GM21390 (cell line): Measurements from ENCODE around the gene TMBIM6.
"Not testable (repeated sequence)": the region's sequence is repeated elsewhere in the genome, so short reads cannot be mapped to it uniquely, and the experiment has no call there.

Source experiments
- ATAC-seq: cut with Tn5 transposase; IDR thresholded peaks from one replicate; pipeline ENCODE4 v1.9.1; 2021; ENCODE audit not compliant: unreplicated experiment

The TMBIM6 gene, protein sequence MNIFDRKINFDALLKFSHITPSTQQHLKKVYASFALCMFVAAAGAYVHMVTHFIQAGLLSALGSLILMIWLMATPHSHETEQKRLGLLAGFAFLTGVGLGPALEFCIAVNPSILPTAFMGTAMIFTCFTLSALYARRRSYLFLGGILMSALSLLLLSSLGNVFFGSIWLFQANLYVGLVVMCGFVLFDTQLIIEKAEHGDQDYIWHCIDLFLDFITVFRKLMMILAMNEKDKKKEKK

DNA sequence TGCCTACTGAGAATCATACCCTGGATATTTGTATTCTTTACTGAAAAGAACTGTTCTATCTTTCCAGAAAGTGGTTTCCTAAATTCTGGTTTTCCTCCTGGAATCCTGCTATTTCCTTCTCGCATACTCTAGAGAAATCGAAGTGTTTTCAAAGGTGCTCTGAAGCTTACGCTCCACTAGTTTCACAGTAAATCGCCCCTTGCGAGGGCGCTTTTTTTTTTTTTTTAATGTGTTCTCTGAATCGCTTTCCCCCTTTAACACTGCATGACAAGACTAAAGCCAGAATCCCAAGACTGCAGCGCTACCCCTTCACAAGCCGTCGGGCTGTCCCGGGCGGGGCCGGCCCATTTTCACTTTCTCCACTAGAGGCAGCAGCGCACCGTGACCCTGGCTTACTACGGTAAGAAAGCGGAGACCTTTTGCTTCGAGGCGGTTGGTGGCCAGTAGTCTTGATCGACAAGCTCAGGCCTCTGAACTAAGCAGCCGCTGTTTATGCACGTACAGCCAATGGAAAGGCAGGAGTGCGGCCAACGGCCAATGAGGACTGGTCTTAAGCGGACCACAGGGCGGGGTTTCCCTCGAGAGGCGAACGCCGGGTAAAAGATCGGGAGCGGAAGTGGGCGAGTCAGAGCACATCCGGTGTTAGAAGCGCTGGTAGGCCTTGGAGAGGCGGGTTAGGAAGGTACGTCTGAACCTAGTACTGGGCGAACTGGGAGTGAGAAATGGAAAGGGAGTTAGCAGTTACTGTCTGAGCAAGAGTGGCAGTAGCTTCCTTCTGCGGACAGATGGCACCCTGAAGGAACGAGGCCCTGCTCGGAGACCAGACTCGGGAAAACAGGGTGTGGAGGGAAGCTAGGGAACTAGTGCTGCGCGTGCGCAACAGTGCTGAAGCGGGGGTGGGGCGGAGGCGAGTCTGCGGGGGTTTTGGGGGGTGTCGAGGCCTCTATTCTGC lies at the start of gene TMBIM6:
Gene TMBIM6, plus strand, starts transcription at position 628 of the 952 bp plus-strand sequence. CDS start 10,937 bp downstream, outside the sequence.
- ATAC-seq, result peak; percentile 96

DNA sequence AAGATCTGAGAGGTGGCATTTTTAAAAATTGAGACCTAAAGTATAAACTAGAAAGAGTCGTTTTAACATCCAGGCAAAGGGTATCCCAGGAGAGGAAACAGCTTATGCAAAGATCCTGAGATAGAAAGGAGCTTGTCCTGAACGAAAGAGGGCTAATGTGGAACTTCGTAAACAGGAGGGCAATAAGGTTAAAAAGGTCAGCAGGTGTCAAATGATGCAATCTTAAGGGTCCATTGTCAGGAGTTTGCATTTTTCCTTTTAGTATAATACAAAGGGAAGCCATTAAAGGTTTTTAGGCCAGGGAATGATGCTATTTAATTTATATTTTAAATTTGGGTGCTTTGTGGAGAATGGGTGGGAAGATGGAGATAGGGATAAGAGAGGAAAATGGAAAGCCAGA lies 48.5 kb upstream of the TMBIM6 start:
- ATAC-seq, result no peak

DNA sequence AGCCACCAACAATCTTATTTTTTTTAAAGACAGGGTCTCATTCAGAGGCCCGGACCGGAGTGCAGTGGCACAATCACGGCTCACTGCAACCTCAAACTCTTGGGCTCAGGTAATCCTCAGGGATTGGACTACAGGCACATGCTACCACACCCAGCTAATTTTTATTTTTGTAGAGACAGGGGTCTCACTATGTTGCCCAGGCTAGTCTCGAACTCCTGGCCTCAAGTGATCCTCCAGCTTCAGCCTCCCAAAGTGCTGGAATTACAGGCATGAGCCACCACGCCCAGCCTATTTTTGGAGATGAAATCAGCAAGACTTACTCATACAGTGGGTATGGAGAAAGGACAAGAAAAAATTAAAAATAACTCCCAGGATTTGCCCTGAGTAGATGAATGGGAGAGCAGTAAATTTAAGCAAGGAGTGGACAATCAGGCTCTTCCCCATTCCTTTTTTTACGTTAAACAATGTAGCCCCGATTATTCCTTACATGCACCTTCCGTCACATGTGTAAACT lies 47.4 kb upstream of the TMBIM6 start:
- ATAC-seq, result no peak

DNA sequence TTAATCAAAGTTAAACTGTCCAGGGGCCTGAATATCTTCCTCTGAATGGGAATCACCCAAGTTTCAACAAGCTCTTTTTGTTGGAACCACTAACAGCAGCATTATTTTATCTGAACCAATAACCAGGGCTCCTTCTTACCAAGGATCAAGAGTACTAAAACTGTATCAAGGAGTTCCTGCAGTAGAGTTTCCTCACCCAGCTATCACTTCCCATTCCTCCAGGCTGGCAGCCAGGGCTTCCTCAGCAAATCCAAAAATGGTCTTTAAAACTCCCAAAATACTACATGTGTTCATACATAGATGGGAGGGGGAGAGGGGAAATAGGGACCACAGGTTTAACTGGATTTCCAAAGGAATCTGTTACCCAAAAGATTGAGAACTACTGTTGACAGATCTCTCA lies 44.6 kb upstream of the TMBIM6 start:
- ATAC-seq, result no peak

DNA sequence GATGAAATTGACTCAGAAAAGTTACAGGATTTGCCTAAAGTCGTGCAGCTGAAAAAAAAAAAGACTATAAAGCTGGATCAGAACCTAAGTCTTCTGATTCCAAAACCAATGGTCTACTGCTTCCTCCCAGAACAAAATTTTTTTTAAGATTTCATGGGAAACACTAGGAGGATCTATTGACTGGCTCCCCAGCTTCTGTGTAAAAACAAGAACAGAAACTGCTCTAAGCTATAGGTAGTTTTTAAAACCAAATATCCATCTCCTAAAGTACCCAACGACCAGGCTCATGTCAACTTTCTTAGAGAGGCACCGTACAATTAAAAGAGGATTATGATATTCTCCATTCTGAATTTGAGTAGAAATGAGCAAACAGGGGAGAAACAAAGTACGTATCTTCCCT lies 43.5 kb upstream of the TMBIM6 start:
- no peak for ATAC-seq

DNA sequence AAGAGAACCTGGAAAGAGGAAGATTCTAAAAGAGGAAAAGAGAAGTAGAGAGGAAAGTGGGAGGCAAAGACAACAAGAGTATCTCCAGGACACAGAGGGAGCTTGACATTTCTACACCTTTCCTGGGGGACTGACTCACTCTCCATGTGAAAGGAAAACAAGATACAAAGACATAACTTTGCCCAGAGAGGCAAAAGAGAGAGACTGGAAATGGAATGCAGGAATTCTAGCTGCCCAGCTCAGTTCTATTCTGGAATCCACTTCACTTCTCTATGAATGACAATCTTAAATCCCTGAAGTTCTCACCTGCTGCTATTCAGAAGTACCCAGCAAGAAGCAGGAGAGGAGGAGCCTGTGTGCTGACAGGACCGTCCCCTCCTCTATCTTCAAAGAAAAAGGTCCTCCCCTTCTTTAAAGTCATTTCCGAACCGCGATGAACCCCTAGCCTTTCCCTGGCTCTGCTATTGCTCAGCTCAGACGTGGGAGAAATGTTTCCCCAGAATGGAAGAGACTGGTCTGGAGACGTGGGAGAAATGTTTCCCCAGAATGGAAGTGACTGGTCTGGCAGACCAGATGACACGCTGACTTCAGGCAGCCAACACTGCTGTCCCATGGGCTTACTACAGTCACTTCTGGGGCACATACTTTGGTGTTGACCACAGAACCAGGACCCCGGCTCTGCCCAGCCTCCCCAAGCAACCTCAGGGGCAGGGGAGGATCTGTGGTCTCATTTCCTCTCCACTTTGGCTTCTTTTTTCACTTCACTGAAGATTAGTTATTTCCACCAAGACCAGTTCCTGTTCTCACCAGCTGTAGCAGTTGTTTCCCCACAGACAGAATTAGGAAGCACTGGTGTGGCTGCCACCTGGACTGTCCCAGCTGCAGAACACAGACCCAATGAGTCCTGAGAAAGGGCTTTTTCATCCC lies 42.5 kb upstream of the TMBIM6 start:
- peak; percentile 70 for ATAC-seq

DNA sequence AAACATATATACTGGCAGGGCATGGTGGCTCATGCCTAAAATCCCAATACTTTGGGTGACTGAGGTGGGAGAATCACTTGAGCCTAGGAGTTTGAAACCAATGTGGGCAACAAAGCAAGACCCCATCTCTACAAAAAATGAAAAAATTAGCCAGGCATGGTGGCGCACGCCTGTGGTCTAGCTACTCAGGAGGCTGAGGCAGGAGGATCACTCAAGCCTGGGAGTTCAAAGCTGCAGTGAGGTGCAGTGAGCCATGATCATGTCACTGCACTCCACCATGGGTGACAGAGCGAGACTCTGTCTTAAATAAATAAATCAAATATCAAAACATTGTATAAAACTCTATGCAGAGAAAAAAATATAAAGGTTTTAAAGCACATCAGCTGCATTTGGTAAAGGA lies 39.3 kb upstream of the TMBIM6 start:
- ATAC-seq, result no peak

DNA sequence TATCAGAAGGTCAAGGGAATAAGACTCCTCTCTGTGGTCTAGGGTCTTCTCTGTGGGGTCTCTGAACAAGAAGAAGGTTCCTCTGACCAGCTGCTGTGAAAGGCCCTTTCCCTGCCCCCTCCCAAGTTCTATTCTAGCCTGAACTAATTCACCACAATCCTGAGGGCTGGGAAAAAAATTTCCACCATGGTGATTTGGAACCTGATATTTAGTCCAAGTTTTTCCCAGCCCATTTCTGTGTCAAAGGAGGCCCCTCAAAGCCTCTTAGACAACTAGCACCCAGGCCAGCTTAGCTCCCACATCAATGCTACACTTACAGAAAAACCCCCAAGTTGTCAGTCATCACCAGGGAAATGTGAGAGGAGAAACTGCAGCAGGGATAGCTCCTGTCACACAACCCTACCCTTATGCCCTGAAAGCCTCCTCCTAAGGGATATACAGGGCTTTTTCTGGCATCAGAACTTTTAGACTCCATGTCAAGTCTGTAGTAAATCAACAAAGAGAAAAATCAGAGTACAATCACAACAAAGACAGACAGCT lies 38.6 kb upstream of the TMBIM6 start:
- ATAC-seq, result no peak

DNA sequence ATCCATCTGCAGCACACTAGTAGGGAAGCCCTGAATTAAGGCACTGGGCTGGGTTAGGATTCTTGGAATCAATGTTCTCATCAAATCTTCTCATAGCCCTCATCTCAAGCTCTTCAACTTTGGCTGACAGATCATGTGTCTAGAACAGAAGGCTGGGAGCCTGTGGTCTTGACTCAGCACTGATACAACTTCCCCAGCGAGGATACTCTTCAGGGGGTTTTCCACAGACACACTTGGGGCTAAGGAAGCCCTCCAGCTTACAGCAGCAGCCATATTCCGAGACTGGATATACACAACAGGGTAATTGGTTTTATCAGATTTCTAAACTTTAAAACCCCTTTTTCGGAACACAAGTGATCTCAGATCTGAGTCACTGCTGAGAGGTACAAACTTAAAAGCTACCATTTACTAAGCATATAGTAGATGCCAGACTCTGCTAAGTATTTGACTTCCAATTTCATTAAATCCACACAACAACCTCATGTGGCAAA lies 37.7 kb upstream of the TMBIM6 start:
- ATAC-seq, result no peak

DNA sequence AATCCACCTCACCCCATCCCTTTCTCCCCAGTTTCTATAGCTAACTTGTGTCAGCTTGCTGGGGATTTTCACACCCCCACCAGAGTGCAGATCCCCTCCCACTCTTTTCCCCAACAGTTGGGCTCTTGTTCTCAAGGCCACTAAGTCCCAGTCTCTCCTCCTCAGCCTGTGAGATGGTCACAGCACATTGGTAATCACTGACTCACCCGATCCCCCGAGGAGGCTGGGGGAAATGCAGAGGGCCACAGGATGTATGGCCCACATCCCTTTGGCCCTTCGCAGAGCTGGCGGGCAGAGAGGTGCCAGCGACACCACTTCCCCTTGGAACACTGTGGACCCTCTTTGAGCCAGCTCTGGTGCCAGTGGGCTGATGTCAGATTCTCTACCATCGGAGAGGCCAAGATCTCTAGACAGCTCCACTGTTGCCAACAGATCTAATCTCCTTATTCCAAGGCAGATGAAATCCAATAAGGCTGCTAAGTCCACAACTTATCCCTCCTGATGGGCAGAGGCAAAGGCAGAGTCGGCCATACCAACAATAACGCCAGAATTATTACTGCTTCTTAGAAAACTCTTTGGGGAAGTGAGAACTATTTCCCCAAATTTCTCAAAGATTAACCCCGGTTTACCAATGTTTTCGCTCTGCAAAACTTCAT lies 35.8 kb upstream of the TMBIM6 start:
- ATAC-seq, result no peak

DNA sequence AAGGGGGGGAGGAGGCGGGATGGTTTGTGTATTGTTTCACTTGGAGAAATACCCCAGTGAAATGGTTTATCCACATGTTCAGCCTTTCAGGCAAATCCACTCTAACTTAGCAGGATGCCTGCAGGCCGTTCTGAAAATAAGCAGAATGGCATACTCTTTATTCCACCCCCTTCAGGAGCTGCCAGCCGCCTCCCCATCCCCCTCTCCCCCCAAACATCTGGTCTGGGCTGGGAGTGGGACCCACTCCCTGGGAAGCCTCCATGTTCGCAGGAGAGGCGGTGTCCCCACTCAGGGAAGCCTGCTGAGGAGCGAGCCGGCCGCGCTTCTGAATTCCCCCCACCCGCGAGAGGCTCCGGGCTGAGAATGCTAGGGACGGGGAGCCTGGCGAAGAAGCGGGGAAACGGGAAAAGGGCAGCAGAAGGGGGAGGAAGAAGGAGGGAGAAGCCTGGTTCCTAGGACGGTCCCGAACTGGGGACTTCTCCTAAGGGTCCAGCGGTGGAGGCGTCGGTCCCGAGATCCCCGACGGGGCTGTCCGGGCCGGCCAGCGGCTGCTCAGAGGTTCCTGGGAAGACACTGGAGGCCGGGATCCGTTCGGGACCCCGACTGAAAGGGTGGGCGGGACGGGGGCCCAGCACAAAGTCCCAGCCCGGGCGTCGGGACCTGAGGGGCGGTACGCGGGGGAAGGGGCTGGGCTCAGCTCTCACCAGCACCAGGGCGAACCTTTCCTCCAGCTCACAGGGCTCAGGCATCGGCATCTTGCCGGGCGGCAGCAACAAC lies 34.8 kb upstream of the TMBIM6 start:
- ATAC-seq, result peak; percentile 10

DNA sequence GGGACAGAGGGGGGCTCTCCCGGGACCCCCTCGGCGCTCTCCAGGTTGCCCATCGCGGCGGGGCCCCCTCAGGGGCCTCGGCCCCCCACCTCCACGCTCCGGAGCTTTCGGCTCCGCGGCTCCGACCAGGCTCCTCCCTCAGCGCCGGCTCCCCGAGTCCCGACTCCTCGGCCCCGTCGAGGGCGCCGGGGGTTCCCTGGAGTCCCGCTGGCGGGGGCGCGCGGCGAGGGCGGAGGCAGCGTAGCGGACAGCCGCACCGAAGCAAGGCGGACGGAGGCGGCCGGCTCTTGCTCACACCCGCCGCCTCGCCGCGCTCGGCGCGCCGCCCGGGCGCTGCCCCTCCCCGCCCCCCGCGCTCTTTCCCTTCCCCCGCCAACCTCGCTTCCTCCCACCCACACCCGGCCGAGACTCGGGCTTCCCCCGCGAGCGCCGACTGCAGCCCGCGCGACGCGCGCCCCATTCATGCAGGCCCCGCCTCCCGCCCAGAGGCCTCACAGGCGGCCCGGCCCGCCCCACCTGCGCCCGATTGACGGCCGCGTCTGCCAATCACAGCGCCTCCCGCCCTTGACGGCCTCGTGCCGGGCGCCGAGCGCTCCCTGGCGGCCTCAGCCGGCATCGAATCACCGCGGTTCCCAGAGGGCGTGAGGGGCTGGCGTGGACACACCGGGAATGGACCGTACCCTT lies 34.1 kb upstream of the TMBIM6 start, which contains the start of gene FMNL3:
Gene FMNL3, minus strand, starts transcription at position 278 of the 684 bp plus-strand sequence. Its CDS starts 225 bp downstream, at position 53.
- ATAC-seq, result peak; percentile 82

DNA sequence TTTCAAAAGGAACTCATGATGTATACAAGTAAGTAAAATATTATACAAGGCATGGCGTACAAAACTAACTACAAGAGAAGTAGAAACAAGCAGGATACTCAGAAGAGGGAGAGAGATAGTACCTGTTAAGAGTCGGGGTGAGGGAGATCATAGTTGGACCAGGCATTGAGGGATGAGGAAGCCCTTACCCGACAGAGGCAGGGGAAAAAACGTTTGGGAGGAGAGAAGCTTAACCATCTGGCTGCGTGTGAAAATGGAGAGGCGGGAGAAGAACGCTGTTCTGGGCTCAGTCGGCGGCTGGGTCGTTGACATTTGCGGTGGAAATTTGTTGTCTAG lies 33.6 kb upstream of the TMBIM6 start:
- no peak for ATAC-seq

DNA sequence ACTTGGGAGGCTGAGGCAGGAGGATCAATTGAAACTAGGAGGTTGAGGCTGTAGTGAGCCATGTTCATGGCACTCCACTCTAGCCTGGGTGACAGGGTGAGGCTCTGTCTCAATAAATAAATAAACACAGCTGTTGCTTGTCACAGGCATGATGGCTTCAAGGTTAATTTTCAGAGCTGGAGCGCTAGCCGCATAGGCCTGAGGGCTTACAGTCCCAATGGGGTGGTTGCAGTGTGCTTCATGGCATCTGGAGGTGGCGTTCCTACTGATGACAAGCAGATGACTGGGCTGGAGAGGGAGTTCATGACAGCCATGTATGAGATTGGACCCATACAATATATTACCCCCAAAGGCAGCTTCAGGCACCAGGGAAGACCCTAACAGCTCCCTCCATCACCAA lies 32.5 kb upstream of the TMBIM6 start:
- ATAC-seq, result no peak

DNA sequence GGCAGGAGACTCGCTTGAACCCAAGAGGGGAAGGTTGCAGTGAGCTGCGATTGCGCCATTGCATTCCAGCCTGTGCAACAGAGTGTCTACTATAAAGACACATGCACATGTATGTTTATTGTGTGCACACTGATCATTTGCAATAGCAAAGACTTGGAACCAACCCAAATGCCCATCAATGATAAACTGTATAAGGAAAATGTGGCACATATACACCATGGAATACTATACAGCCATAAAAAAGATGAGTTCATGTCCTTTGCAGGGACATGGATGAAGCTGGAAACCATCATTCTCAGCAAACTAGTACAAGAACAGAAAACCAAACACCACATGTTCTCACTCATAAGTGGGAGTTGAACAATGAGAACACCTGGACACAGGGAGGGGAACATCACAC lies 27.4 kb upstream of the TMBIM6 start:
- ATAC-seq, result not testable (repeated sequence)

DNA sequence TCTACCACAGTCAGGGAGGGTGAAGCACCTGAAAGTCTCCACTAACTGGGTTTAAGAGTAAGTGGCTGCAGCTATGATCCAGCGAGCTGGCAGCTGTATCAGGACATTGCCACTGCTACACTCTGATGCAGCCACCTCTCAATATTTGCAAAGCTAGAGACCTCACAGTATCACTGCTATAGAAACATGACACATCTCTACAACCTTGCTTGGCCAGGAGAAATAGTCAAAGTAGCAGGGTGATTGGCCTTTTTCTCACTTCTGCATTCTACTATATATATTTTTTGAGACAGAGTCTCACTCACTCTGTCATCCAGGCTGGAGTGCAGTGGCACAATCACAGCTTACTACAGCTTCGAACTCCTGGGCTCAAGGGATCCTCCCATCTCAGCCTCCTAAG lies 24.8 kb upstream of the TMBIM6 start:
- peak; percentile 78 for ATAC-seq

DNA sequence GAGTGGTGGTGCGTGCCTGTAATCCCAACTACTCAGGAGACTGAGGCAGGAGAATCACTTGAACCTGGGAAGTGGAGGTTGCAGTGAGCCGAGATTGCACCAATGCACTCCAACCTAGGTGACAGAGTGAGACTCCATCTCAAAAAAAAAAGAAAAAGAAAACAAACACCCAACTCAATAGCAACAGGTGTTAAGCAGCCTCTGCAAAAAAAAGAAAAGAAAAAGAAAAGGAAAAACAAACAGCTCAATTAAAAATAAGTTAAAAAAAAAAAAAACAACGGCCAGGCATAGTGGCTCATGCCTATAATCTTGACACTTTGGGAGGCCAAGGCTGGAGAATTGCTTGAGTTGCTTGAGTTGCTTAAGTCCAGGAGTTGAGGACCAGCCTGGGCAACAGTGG lies 23.6 kb upstream of the TMBIM6 start:
- ATAC-seq, result not testable (repeated sequence)

DNA sequence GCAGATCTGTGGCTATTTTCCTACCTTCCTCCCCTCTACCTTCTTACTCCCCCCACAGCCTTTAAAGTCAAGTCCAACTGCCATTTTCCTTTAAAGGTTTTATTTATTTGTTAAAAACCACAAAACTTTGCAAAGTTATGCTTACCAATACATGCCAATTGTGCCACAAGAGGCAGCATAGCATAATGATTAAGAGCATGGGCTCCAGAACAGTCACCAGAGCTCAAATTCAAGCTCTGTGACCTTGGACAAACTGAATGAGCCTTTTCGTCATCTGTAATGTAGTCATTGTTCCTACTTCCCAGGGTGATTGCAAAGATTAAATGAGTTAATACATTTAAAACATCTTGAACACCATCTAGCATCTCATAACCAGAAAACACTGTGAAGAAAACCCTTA lies 21.1 kb upstream of the TMBIM6 start:
- no peak for ATAC-seq

DNA sequence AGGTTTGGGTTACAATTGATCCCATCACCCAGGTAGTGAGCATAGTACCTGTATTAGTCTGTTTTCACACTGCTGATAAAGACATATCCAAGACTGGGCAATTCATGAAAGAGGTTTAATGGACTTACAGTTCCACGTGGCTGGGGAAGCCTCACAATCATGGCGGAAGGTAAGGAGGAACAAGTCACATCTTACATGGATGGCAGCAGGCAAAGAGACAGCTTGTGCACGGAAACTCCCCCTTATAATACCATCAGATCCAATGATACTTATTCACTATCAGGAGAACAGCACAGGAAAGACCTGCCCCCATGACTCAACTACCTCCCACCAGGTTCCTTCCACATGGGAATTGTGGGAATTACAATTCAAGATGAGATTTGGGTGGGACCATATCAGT lies 20.0 kb upstream of the TMBIM6 start:
- not testable (repeated sequence) for ATAC-seq
